GM19240 (cell line): ENCODE results near the gene RCAN1.
A peak's percentile ranks its signal among the peaks of the same experiment; 100 is the strongest.
"Not testable (repeated sequence)": the region's sequence is repeated elsewhere in the genome, so short reads cannot be mapped to it uniquely, and the experiment has no call there.

ENCODE experiments used
- DNase-seq: peaks from one replicate; pipeline ENCODE4 v3.0.0; 2011; ENCODE audit warnings: low spot score; ENCODE audit not compliant: insufficient read length

Gene RCAN1

GRCh38 chr21:34570313-34570712, 44.6 kb downstream of the RCAN1 start:
- DNase-seq: no peak

GRCh38 chr21:34569381-34569979, 45.4 kb downstream of the RCAN1 start:
- no peak for DNase-seq

- DNase-seq: not testable (repeated sequence)
These were observed 46.1 kb downstream of the RCAN1 start for GRCh38 chr21:34568801-34569200.

- no peak for DNase-seq
These were observed 47.2 kb downstream of the RCAN1 start for GRCh38 chr21:34567604-34568155.

- DNase-seq: no peak
These were observed 49.7 kb downstream of the RCAN1 start for GRCh38 chr21:34565238-34565637.

- not testable (repeated sequence) for DNase-seq
These were observed 51.5 kb downstream of the RCAN1 start for GRCh38 chr21:34563370-34563769.

- no peak for DNase-seq
These were observed 53.1 kb downstream of the RCAN1 start for GRCh38 chr21:34561806-34562205.

GRCh38 chr21:34560609-34561008, 54.3 kb downstream of the RCAN1 start:
- no peak for DNase-seq

- DNase-seq: no peak
These were observed 54.9 kb downstream of the RCAN1 start for GRCh38 chr21:34560021-34560420.

- no peak for DNase-seq
These were observed 55.8 kb downstream of the RCAN1 start for GRCh38 chr21:34559089-34559631.

GRCh38 chr21:34558166-34558565, 56.7 kb downstream of the RCAN1 start:
- DNase-seq: no peak

GRCh38 chr21:34557261-34557660, 57.7 kb downstream of the RCAN1 start:
- DNase-seq: no peak

GRCh38 chr21:34554670-34555069, 60.2 kb downstream of the RCAN1 start:
- not testable (repeated sequence) for DNase-seq

- no peak for DNase-seq
These were observed 60.7 kb downstream of the RCAN1 start for GRCh38 chr21:34554227-34554626.

- DNase-seq: no peak
These were observed 61.6 kb downstream of the RCAN1 start for GRCh38 chr21:34553151-34553952.

- no peak for DNase-seq
These were observed 62.4 kb downstream of the RCAN1 start for GRCh38 chr21:34552360-34553098.

GRCh38 chr21:34550182-34550799, 64.6 kb downstream of the RCAN1 start:
- DNase-seq: no peak

GRCh38 chr21:34548781-34549376, 66.0 kb downstream of the RCAN1 start:
- no peak for DNase-seq

GRCh38 chr21:34546542-34546941, 68.4 kb downstream of the RCAN1 start:
- DNase-seq: no peak

- DNase-seq: peak; percentile 62
These were observed 69.6 kb downstream of the RCAN1 start for GRCh38 chr21:34545079-34545884.
